Activated T-cell treated with anti-CD3 and anti-CD28 coated beads, Interleukin-2, amount 50 U/mL, for 72 hours (primary cell): ENCODE measurements around the gene PAQR9. TPM values are rescaled to one million over a fixed set of nuclear protein-coding genes. Genes with fewer than 3 reads are reported as not detected.

Source experiments
- ATAC-seq, 2 donors: fragments of 150-1000 bp; cut with Tn5 transposase; replicated peaks in 1 of 2; 2 replicates each; pipeline ENCODE4 v1.10.0; 2021; ENCODE audit warnings: moderate library complexity in 2 of 2, mild to moderate bottlenecking in 1 of 2
- DNase-seq, 2 donors: peaks; one replicate each; pipeline ENCODE4 v3.0.0; 2021 to 2022; ENCODE audit warnings: mixed read lengths in 1 of 2
- H3K27ac Mint-ChIP-seq: one replicate; pipeline ENCODE4 v1.8.0; 2022; ENCODE audit warnings: mild to moderate bottlenecking, moderate library complexity, mixed read lengths
- H3K27me3 Mint-ChIP-seq: one replicate; pipeline ENCODE4 v1.8.0; 2022; ENCODE audit warnings: low read depth, mixed read lengths
- H3K36me3 Mint-ChIP-seq, 2 donors: one replicate each; pipeline ENCODE4 v1.8.0; 2022; ENCODE audit warnings: mixed read lengths in 2 of 2, mild to moderate bottlenecking in 1 of 2; ENCODE audit not compliant: insufficient read depth in 2 of 2
- H3K4me1 Mint-ChIP-seq: one replicate; pipeline ENCODE4 v1.8.0; 2022; ENCODE audit warnings: low read depth, mixed read lengths
- H3K4me3 Mint-ChIP-seq, 2 donors: one replicate each; pipeline ENCODE4 v1.8.0; 2022; ENCODE audit warnings: mild to moderate bottlenecking in 2 of 2, mixed read lengths in 2 of 2, moderate library complexity in 2 of 2
- H3K9me3 Mint-ChIP-seq, 2 donors: one replicate each; pipeline ENCODE4 v1.8.0; 2022; ENCODE audit warnings: mixed read lengths in 2 of 2
- total RNA-seq, 2 donors: library from RNA; stranded (reverse); gene quantifications; one replicate each; pipeline ENCODE4 v1.2.3, GENCODE V29; 2022

PAQR9 gene
- total RNA-seq, 2 donors from 2014 or later = not detected

GRCh38 chr3:142916605-142917004 lies 46.9 kb downstream of the PAQR9 start:
- no peaks in the 10 kb centered on the region for H3K9me3 Mint-ChIP-seq
- no peaks in the 10 kb centered on the region for H3K4me1 Mint-ChIP-seq
- H3K4me3 Mint-ChIP-seq = no peak overlapping the region
- peaks cover 11% of the 10 kb centered on the region for H3K27me3 Mint-ChIP-seq
- ATAC-seq (no peak), DNase-seq (no peak)
- no peak overlapping the region for H3K27ac Mint-ChIP-seq
- H3K36me3 Mint-ChIP-seq = no peaks in the 10 kb centered on the region

- Mint-ChIP-seq H3K27me3 (peaks cover 17% of the 10 kb centered on the region), H3K27ac (no peak overlapping the region), H3K36me3 (no peaks in the 10 kb centered on the region), H3K4me1 (no peaks in the 10 kb centered on the region), H3K4me3 (no peak overlapping the region), H3K9me3 (no peaks in the 10 kb centered on the region)
- DNase-seq = no peak
- no peak for ATAC-seq
Observed at GRCh38 chr3:142915636-142916035, 47.8 kb downstream of the PAQR9 start.

DNA sequence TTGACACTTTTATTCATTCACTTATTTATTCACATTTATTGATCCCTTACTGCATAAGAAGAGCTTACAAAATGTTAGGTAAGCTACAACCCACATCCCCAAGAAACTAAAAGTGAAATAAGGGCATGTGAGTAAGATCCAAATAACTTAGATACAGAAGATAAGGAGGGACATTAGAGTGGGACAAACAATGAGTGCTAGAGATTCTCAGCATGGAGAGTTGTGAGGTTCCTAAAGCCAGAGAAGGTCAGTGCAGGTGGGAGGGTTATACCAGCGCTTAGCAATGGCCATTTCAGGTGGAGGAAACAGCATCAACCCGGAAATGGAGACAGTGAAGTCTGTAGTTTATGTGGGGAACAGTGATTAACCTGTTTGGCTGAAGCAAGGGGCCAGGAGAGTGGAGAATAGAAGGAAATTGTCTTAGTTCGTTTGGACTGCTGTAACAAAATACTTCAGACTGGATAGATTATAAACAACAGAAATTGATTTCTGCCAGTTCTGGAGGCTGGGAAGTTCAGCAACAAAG lies 49.1 kb downstream of the PAQR9 start:
- DNase-seq = no peak
- Mint-ChIP-seq H3K36me3 (no peaks in the 10 kb centered on the region), H3K27me3 (peaks cover 28% of the 10 kb centered on the region), H3K27ac (no peak overlapping the region), H3K4me1 (no peaks in the 10 kb centered on the region), H3K9me3 (no peaks in the 10 kb centered on the region), H3K4me3 (no peak overlapping the region)
- no peak for ATAC-seq

- no peak for DNase-seq
- Mint-ChIP-seq H3K27ac (no peak overlapping the region), H3K36me3 (no peaks in the 10 kb centered on the region), H3K4me3 (no peak overlapping the region), H3K27me3 (peaks cover 32% of the 10 kb centered on the region), H3K4me1 (no peaks in the 10 kb centered on the region), H3K9me3 (no peaks in the 10 kb centered on the region)
- no peak for ATAC-seq
Observed at GRCh38 chr3:142913432-142913831, 50.0 kb downstream of the PAQR9 start.

DNA sequence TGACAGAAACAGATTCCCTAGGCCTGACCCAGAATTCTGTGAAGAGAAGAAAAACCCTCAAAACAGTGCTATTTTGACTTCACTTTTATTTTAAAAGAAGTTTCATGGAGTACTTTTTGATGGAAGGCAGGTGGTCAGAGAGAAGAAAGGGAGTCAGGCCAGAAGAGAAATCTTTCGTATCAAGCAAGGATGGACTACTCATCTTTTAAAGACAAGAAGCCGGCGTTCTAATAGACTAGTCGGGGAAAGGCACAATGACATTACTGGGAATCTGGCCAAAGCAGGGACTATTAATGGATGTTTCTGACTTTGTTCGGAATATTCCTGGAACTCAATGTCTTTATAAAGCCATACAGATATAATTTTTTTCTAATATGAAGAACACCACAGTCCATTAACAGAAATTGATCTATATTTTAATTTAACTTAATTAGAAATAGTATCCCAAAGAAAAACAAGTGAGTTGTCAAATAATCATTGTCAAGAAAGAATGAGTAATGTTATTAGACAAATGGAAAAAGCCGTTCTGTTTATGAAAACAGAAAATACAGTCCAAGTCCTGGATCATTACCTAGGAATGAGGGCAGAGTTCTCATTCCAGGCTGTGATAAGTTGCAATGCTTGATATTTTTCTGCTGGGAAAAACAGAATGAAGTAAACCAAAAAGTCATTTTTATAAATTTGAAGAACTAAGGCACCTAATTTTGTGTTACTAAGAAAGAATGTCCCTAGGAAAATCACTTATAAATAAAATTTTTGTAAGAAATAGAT lies 50.9 kb downstream of the PAQR9 start:
- no peaks in the 10 kb centered on the region for H3K9me3 Mint-ChIP-seq
- peaks cover 37% of the 10 kb centered on the region for H3K27me3 Mint-ChIP-seq
- no peak for ATAC-seq
- no peaks in the 10 kb centered on the region for H3K4me1 Mint-ChIP-seq
- no peak overlapping the region for H3K4me3 Mint-ChIP-seq
- no peak overlapping the region for H3K27ac Mint-ChIP-seq
- no peak for DNase-seq
- no peaks in the 10 kb centered on the region for H3K36me3 Mint-ChIP-seq

Other genes with a start within 250 kb of the PAQR9 start
- gene TRPC1, start 239.6 kb downstream of the PAQR9 start, total RNA-seq = 1 to 10 TPM; 5.6 to 9.4 TPM
- gene PCOLCE2, start 74.6 kb downstream of the PAQR9 start, total RNA-seq = not detected
- 100 to 1,000 TPM; 157 to 179 TPM for gene U2SURP, start 37.9 kb upstream of the PAQR9 start, total RNA-seq
- 1 to 10 TPM; 5.3 to 5.6 TPM for gene CHST2, start 156.1 kb upstream of the PAQR9 start, total RNA-seq